NCI-H2107 treated with DMSO at 0.1 percent for 48 hours (cell line): Measurements from ENCODE around the gene SCNN1B.
"Not testable (repeated sequence)": the region's sequence is repeated elsewhere in the genome, so short reads cannot be mapped to it uniquely, and the experiment has no call there.

Experiments used
- DNase-seq: peaks from one replicate; lab custom pipeline; 2025; ENCODE audit not compliant: unreplicated experiment; lab: John Stamatoyannopoulos, UW

The SCNN1B gene

GRCh38 chr16:23288726-23289512, 13.2 kb upstream of the SCNN1B start:
- DNase-seq = no peak

GRCh38 chr16:23290189-23291062, 11.7 kb upstream of the SCNN1B start:
- no peak for DNase-seq

GRCh38 chr16:23293016-23293415, 9.1 kb upstream of the SCNN1B start:
- DNase-seq = no peak

- no peak for DNase-seq
These were observed 7.8 kb upstream of the SCNN1B start for GRCh38 chr16:23294260-23294659.

GRCh38 chr16:23296994-23297393, 5.1 kb upstream of the SCNN1B start:
- DNase-seq = no peak

GRCh38 chr16:23298290-23298915, 3.7 kb upstream of the SCNN1B start:
- DNase-seq = no peak

- DNase-seq = not testable (repeated sequence)
These were observed 2.3 kb upstream of the SCNN1B start for GRCh38 chr16:23299815-23300214.

- DNase-seq = no peak
These were observed 654 bp upstream of the SCNN1B start for GRCh38 chr16:23301251-23302044.

- DNase-seq = no peak
These were observed 1.6 kb downstream of the SCNN1B start for GRCh38 chr16:23303685-23304084.

- no peak for DNase-seq
These were observed 2.5 kb downstream of the SCNN1B start for GRCh38 chr16:23304620-23305019.

GRCh38 chr16:23306199-23307100, 4.3 kb downstream of the SCNN1B start:
- DNase-seq = no peak

- DNase-seq = no peak
These were observed 8.1 kb downstream of the SCNN1B start for GRCh38 chr16:23310217-23310616.

- DNase-seq = no peak
These were observed 8.6 kb downstream of the SCNN1B start for GRCh38 chr16:23310744-23311143.

GRCh38 chr16:23316232-23316631, 14.1 kb downstream of the SCNN1B start:
- no peak for DNase-seq

GRCh38 chr16:23316634-23317265, 14.6 kb downstream of the SCNN1B start:
- no peak for DNase-seq

- DNase-seq = peak; percentile 68
These were observed 15.2 kb downstream of the SCNN1B start for GRCh38 chr16:23317266-23317661.

GRCh38 chr16:23317751-23318150, 15.6 kb downstream of the SCNN1B start:
- DNase-seq = no peak

GRCh38 chr16:23318639-23319038, 16.5 kb downstream of the SCNN1B start:
- peak; percentile 35 for DNase-seq

- DNase-seq = no peak
These were observed 17.9 kb downstream of the SCNN1B start for GRCh38 chr16:23319861-23320615.
